H9 (cell line): ENCODE measurements around the gene CLEC14A. TPM values are rescaled to one million over a fixed set of nuclear protein-coding genes. Genes with fewer than 3 reads are reported as not detected.

Source experiments
- DNase-seq: peaks from one replicate; pipeline ENCODE4 v3.0.0-alpha.2; 2017
- H2AFZ ChIP-seq: one replicate; pipeline ENCODE4 v1.6.1; 2013; ENCODE audit warnings: mild to moderate bottlenecking, low read length, control low read depth, moderate library complexity
- H2AK5ac ChIP-seq: 2 replicates; pipeline ENCODE4 v1.6.1; 2013; ENCODE audit warnings: low read length, control low read depth, mixed read lengths; ENCODE audit not compliant: insufficient read length
- H2BK120ac ChIP-seq: one replicate; pipeline ENCODE4 v1.6.1; 2013; ENCODE audit warnings: low read depth, mild to moderate bottlenecking, low read length, control low read depth, inconsistent platforms; ENCODE audit not compliant: poor library complexity, severe bottlenecking
- H2BK12ac ChIP-seq: 2 replicates; pipeline ENCODE4 v1.6.1; 2013; ENCODE audit warnings: low read length, control low read depth, mixed read lengths, low read depth; ENCODE audit not compliant: insufficient read length
- H2BK15ac ChIP-seq: 2 replicates; pipeline ENCODE4 v1.6.1; 2013; ENCODE audit warnings: low read depth, low read length, control low read depth
- H2BK20ac ChIP-seq: one replicate; pipeline ENCODE4 v1.6.1; 2013; ENCODE audit warnings: low read depth, mild to moderate bottlenecking, low read length, control low read depth, inconsistent platforms; ENCODE audit not compliant: poor library complexity, severe bottlenecking
- H2BK5ac ChIP-seq: 2 replicates; pipeline ENCODE4 v1.6.1; 2013; ENCODE audit warnings: low read length, control low read depth, mixed read lengths; ENCODE audit not compliant: insufficient read length
- H3K14ac ChIP-seq: 2 replicates; pipeline ENCODE4 v1.6.1; 2013; ENCODE audit warnings: low read length, control low read depth; ENCODE audit not compliant: insufficient read depth
- H3K18ac ChIP-seq: 2 replicates; pipeline ENCODE4 v1.6.1; 2013; ENCODE audit warnings: low read depth, mild to moderate bottlenecking, mixed read lengths, low read length, control low read depth; ENCODE audit not compliant: insufficient read length
- H3K23ac ChIP-seq: 2 replicates; pipeline ENCODE4 v1.6.1; 2013; ENCODE audit warnings: low read length, control low read depth, mixed read lengths, low read depth; ENCODE audit not compliant: insufficient read length
- H3K23me2 ChIP-seq: 2 replicates; pipeline ENCODE4 v1.6.1; 2013; ENCODE audit warnings: low read depth, mild to moderate bottlenecking, mixed read lengths, low read length, control low read depth; ENCODE audit not compliant: insufficient read length, poor library complexity, severe bottlenecking
- H3K27ac ChIP-seq: 2 replicates; pipeline ENCODE4 v1.5.1; 2013; ENCODE audit warnings: low read length, control low read depth, mixed read lengths, low read depth; ENCODE audit not compliant: insufficient read length
- H3K27me3 ChIP-seq: 2 replicates; pipeline ENCODE4 v1.6.1; 2013; ENCODE audit warnings: low read length, control low read depth, inconsistent platforms; ENCODE audit not compliant: insufficient read depth
- H3K4ac ChIP-seq: 2 replicates; pipeline ENCODE4 v1.6.1; 2013; ENCODE audit warnings: low read depth, mild to moderate bottlenecking, control low read depth, inconsistent platforms, low read length, moderate library complexity
- H3K4me1 ChIP-seq: 2 replicates; pipeline ENCODE4 v1.6.1; 2013; ENCODE audit warnings: low read length, control low read depth, inconsistent platforms; ENCODE audit not compliant: insufficient read depth
- H3K4me2 ChIP-seq: 2 replicates; pipeline ENCODE4 v1.6.1; 2013; ENCODE audit warnings: low read length, control low read depth, mixed read lengths; ENCODE audit not compliant: insufficient read length, insufficient read depth
- H3K56ac ChIP-seq: 2 replicates; pipeline ENCODE4 v1.6.1; 2013; ENCODE audit warnings: low read depth, mild to moderate bottlenecking, mixed read lengths, low read length, control low read depth; ENCODE audit not compliant: insufficient read length
- H3K79me1 ChIP-seq: 2 replicates; pipeline ENCODE4 v1.6.1; 2013; ENCODE audit warnings: low read depth, mild to moderate bottlenecking, moderate library complexity, low read length, control low read depth, inconsistent platforms; ENCODE audit not compliant: insufficient read depth, poor library complexity, severe bottlenecking
- H3K79me2 ChIP-seq: 2 replicates; pipeline ENCODE4 v1.6.1; 2013; ENCODE audit warnings: low read length, control low read depth, inconsistent platforms; ENCODE audit not compliant: insufficient read depth
- H3K9ac ChIP-seq: 2 replicates; pipeline ENCODE4 v1.6.1; 2013; ENCODE audit warnings: low read length, control low read depth, mixed read lengths; ENCODE audit not compliant: insufficient read length; ENCODE audit errors: extremely low read depth
- H3K9me3 ChIP-seq: one replicate; pipeline ENCODE4 v1.6.1; 2013; ENCODE audit warnings: low read depth, low read length, inconsistent platforms; ENCODE audit not compliant: control insufficient read depth
- H3T11ph ChIP-seq: one replicate; pipeline ENCODE4 v1.6.1; 2013; ENCODE audit warnings: mild to moderate bottlenecking, low read length, control low read depth, inconsistent platforms
- H4K20me1 ChIP-seq: one replicate; pipeline ENCODE4 v1.6.1; 2013; ENCODE audit not compliant: control insufficient read depth, insufficient read length, insufficient read depth
- H4K5ac ChIP-seq: 2 replicates; pipeline ENCODE4 v1.6.1; 2013; ENCODE audit warnings: low read depth, mild to moderate bottlenecking, mixed read lengths, low read length, control low read depth; ENCODE audit not compliant: insufficient read length
- H4K8ac ChIP-seq: replicated peaks from 2 replicates; pipeline ENCODE4 v1.6.1; 2013; ENCODE audit warnings: low read length, control low read depth, mixed read lengths, low read depth; ENCODE audit not compliant: insufficient read length
- H4K91ac ChIP-seq: 2 replicates; pipeline ENCODE4 v1.6.1; 2013; ENCODE audit warnings: low read depth, mild to moderate bottlenecking, moderate library complexity, mixed read lengths, low read length, control low read depth; ENCODE audit not compliant: insufficient read length
- H3K27ac Mint-ChIP-seq, 3 experiments: 2 replicates in 2 of 3; 3 replicates in 1 of 3; pipeline ENCODE4 v1.8.0; 2020 to 2021; ENCODE audit warnings: mixed read lengths in 3 of 3, mild to moderate bottlenecking in 1 of 3, moderate library complexity in 1 of 3
- H3K27me3 Mint-ChIP-seq: 2 replicates; pipeline ENCODE4 v1.8.0; 2021; ENCODE audit warnings: low read depth, mild to moderate bottlenecking, moderate library complexity, mixed read lengths
- H3K36me3 Mint-ChIP-seq, 3 experiments: 2 replicates in 2 of 3; 3 replicates in 1 of 3; pipeline ENCODE4 v1.8.0; 2020 to 2021; ENCODE audit warnings: low read depth in 3 of 3, mixed read lengths in 3 of 3; ENCODE audit not compliant: insufficient read depth in 1 of 3
- H3K4me1 Mint-ChIP-seq, 2 experiments: 2 replicates each; pipeline ENCODE4 v1.8.0; 2020; ENCODE audit warnings: mixed read lengths in 2 of 2
- H3K4me3 Mint-ChIP-seq, 2 experiments: 2 replicates in 1 of 2; 3 replicates in 1 of 2; pipeline ENCODE4 v1.8.0; 2020 to 2021; ENCODE audit warnings: mild to moderate bottlenecking in 2 of 2, mixed read lengths in 2 of 2, moderate library complexity in 1 of 2
- H3K9me3 Mint-ChIP-seq, 2 experiments: 2 replicates in 1 of 2; 3 replicates in 1 of 2; pipeline ENCODE4 v1.8.0; 2020; ENCODE audit warnings: mild to moderate bottlenecking in 2 of 2, mixed read lengths in 2 of 2, moderate library complexity in 1 of 2
- total RNA-seq: library from RNA; stranded (reverse); gene quantifications from 2 replicates; pipeline ENCODE4 v1.2.1, GENCODE V29; 2021
- TF ChIP-seq, protein P1 (sequence below): fragments of 200-600 bp; sonication (generic); conservative IDR thresholded peaks from 3 replicates; pipeline ENCODE4 v1.8.0; 2021; ENCODE audit warnings: antibody characterized with exemption, mild to moderate bottlenecking

Gene CLEC14A
- total RNA-seq, 1 experiment from 2014 or later, result not detected

DNA sequence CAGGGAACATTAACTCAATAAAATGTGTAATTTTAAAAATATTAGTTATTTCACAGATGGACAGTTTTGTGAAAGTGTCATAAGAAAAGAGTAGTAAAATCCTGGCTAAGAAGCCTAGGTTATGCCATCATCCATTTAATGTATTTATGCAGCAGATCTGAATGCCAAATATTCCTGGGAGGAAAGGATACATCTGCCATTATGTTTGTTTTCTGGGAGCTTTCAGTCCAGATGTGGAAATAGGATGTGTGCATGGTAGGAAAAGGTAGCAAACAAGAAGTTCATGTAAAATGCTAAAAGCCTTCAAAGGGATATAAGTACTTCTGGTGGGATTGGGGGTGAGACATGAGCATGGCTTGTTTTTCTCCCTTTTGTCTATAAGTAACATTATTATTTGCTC lies 27.0 kb upstream of the CLEC14A start:
- no peak overlapping the region for H2BK120ac ChIP-seq
- no peak overlapping the region for H2BK12ac ChIP-seq
- no peak overlapping the region for H2BK20ac ChIP-seq
- H3K56ac ChIP-seq, result no peak overlapping the region
- no peaks in the 10 kb centered on the region for H3K4me1 ChIP-seq
- Mint-ChIP-seq H3K9me3 (no peaks in the 10 kb centered on the region), H3K27ac (no peak overlapping the region), H3K36me3 (no peaks in the 10 kb centered on the region), H3K4me1 (no peaks in the 10 kb centered on the region), H3K27me3 (peaks cover 38% of the 10 kb centered on the region), H3K4me3 (no peak overlapping the region)
- H3K27me3 ChIP-seq, result no peaks in the 10 kb centered on the region
- H3K18ac ChIP-seq, result no peak overlapping the region
- H3K9me3 ChIP-seq, result no peaks in the 10 kb centered on the region
- H3K14ac ChIP-seq, result no peak overlapping the region
- no peak overlapping the region for H3K4me2 ChIP-seq
- H4K20me1 ChIP-seq, result no peaks in the 10 kb centered on the region
- H2BK15ac ChIP-seq, result no peak overlapping the region
- no peaks in the 10 kb centered on the region for H3K79me2 ChIP-seq
- H3K23me2 ChIP-seq, result no peaks in the 10 kb centered on the region
- no peak overlapping the region for H4K91ac ChIP-seq
- TF ChIP-seq, protein P1, sequence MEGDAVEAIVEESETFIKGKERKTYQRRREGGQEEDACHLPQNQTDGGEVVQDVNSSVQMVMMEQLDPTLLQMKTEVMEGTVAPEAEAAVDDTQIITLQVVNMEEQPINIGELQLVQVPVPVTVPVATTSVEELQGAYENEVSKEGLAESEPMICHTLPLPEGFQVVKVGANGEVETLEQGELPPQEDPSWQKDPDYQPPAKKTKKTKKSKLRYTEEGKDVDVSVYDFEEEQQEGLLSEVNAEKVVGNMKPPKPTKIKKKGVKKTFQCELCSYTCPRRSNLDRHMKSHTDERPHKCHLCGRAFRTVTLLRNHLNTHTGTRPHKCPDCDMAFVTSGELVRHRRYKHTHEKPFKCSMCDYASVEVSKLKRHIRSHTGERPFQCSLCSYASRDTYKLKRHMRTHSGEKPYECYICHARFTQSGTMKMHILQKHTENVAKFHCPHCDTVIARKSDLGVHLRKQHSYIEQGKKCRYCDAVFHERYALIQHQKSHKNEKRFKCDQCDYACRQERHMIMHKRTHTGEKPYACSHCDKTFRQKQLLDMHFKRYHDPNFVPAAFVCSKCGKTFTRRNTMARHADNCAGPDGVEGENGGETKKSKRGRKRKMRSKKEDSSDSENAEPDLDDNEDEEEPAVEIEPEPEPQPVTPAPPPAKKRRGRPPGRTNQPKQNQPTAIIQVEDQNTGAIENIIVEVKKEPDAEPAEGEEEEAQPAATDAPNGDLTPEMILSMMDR, result no peak
- H3K79me1 ChIP-seq, result no peaks in the 10 kb centered on the region
- no peak overlapping the region for H2AFZ ChIP-seq
- H4K8ac ChIP-seq, result no peak overlapping the region
- H2BK5ac ChIP-seq, result no peak overlapping the region
- H2AK5ac ChIP-seq, result no peak overlapping the region
- no peak overlapping the region for H3K9ac ChIP-seq
- no peak overlapping the region for H3K4ac ChIP-seq
- H3T11ph ChIP-seq, result no peak overlapping the region
- no peak overlapping the region for H4K5ac ChIP-seq
- no peak overlapping the region for H3K23ac ChIP-seq
- H3K27ac ChIP-seq, result no peak overlapping the region
- DNase-seq, result no peak
